Left lobe of liver (tissue), 2 donors: Measurements from ENCODE around the gene RASSF8. TPM values are rescaled to one million over a fixed set of nuclear protein-coding genes. Genes with fewer than 3 reads are reported as not detected.

Source experiments
- ATAC-seq: fragments of 200-7000 bp; cut with Tn5 transposase; one replicate; pipeline ENCODE4 v1.9.1; 2020; ENCODE audit warnings: mild to moderate bottlenecking, moderate library complexity
- DNase-seq: peaks from one replicate; pipeline ENCODE4 v3.0.0-alpha.2; 2020; ENCODE audit warnings: low spot score
- total RNA-seq: library from RNA; stranded (reverse); gene quantifications from one replicate; pipeline ENCODE4 v1.2.1, GENCODE V29; 2021
- donor health status: DM: no; HTN: no; CAD: no; lungs with moderate emphysema.
- donor health status: DM: no; HTN: yes; CAD: no.

The RASSF8 gene
- total RNA-seq: 9.0 TPM

DNA sequence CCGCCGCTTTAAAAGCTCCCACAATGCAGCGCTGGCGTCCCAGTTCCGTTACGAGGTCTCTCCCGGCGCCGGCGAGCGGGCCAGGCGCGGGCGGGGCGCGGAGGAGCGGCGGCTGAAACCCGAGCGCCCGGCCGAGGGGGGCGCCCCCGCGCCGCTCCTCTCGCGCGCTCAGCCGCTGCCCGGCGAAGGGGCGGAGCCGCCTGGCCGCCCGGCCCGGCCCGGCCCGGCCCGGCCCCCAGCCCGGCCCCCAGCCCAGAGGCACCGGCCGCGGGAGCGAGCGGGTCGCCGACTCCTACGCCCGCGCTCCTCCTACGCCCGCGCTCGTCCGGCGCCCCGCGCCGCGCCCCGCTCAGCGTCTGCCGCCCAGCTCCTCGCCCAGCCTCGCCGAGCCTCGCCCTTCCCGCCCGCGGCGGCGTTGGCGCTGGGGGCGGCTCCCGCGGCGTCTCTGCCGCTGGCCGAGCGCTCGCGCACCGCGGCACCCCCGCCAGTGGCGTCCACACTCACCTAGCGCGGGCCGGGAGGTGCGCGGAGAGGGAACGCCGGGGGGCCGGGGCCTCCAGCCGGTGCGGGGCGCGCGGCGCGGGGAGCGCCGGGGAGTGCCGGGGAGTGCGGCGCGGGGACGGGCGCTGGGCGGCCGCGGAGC is at the start of gene RASSF8:
Gene RASSF8 (plus strand): TSS at position 255 of the 643 bp plus-strand sequence. CDS start 96,662 bp downstream, outside the sequence.
- ATAC-seq: peak; percentile 92
- peak; percentile 84 for DNase-seq

DNA sequence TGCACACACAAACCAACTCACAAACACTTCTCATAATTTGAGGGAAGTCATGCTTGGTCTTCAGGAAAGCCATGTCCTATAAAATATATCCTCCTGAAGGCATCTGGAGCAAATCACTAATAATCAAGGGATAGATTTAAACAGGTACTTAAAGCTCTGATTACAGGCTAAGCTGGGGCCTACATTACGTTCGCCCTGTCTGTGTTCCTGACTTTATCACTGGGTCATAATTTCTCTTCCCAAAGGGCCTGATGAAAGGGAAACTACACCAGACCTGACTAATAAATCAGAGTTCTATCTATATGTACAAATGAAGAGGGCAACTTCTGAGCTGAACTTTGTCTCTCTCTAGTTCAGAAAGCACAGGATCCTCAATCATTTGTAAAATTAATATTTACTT is 43.9 kb upstream of the RASSF8 start:
- DNase-seq: no peak
- ATAC-seq: no peak

- no peak for DNase-seq
- no peak for ATAC-seq
Observed at GRCh38 chr12:25924491-25925001, 33.9 kb upstream of the RASSF8 start.

GRCh38 chr12:25925064-25925463 is 33.4 kb upstream of the RASSF8 start:
- DNase-seq (no peak), ATAC-seq (no peak)

GRCh38 chr12:25926536-25926935 is 31.9 kb upstream of the RASSF8 start:
- no peak for ATAC-seq
- DNase-seq: no peak

DNA sequence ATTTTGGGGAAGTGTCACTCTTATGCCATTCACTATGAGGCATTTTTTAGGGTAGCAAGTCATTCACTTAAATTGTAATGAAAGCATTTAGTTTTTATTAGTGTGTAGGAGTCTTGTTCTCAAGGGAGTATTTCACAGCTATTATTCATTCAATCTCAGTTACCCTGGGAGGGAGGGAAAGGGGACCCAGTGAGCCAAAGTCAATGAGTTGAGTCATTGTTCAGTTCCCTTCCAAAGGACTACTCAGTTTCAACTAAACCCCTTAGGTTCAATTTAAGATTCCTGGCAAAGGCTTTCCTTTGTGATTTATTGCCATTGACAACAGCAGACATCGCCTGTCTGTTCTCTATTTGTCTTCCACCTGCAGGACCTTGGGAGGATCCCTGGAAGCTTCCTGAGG is 29.3 kb upstream of the RASSF8 start:
- DNase-seq: no peak
- no peak for ATAC-seq

GRCh38 chr12:25932971-25933370 is 25.5 kb upstream of the RASSF8 start:
- DNase-seq (no peak), ATAC-seq (no peak)

DNA sequence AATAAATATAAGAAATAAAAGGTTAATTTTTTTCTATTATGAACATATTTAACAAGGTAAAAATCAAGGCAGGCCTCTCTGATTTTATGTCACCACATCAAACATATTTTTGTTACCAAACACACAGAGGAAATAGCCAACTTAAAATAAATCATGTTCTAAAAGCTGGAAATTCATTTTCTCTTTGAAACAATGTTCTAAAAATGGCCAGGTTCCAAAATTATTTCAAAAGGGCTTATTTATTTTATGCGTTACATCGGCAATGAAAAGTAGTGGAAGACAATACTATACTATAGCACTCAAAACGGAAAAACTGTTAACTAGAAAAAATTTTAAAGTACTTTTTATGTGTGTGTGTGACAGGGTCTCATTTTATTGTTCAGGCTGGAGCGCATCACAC is 24.0 kb upstream of the RASSF8 start:
- ATAC-seq: no peak
- no peak for DNase-seq

DNA sequence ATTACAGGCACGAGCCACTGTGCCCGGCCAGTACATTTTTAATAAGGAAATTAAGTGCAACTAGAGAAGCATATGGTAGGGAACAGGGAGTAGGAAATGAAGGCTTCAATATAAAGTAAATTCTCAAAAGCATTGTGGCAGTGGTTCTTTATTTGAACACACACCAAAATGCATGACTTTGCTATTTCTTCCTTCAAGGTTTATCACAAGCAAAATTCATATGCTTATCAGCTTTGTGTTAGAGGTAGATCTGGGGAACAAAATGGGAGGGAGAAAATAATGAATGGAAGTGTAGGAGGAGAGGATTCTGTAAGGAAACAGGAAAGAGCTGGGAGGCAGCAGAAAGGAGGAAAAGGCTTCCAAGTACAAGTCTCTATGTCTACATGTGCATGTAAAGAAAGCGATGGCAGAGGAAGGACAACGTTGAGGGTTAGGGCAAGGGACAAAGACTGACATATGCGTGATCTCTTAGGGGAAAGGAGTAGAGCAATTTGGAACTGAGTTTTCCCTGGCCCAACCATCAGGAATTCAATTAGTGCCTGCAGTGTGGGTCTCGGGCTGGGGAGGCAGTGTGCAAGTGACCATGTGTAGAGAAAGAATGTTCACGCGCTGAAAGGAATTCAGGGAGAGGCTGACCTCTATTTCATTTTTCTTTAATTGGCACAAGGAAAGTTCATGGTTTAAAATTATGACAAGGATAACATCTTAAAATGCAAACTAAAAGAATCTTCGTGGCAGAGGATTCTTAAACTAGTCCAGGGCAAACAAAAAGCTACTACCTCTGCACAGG is 22.9 kb upstream of the RASSF8 start:
- ATAC-seq (no peak), DNase-seq (no peak)

DNA sequence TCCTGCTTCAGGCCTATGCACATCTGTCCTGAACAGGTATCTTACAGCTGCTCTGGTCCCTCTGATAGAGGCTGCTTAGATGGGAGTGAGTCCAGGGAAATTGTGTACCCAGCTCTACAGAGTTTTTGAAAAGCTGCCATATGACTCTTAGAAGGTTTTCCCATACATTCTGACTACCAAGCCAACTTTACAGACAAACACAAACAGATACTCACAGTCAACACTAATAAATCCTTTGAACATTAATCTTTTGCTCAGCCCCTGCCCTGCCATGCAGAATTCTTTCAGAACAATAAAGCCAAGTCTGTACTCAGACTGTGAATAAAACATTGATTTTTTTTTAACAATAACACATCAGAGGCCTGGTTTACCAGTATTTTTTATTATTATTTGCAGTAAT is 21.4 kb upstream of the RASSF8 start:
- DNase-seq (no peak), ATAC-seq (no peak)

DNA sequence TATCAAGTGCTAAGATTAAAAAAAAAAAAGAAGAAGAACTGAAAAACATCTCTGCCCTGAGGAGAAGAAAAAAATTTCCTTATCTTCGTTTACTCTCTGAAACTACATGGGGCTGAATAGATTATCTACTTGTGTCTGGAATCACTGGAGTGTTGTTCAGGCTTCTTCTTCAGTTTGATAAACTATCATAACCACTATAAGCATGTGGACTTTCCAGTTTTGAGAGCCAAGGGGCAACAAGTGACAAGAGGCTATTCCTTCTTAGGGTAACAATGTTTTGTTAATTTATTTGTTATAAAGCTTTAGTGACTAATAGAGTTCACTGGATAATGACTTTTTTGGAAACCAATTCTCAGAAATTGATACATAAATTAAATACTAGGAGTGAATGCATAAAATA is 19.9 kb upstream of the RASSF8 start:
- no peak for DNase-seq
- ATAC-seq: no peak

DNA sequence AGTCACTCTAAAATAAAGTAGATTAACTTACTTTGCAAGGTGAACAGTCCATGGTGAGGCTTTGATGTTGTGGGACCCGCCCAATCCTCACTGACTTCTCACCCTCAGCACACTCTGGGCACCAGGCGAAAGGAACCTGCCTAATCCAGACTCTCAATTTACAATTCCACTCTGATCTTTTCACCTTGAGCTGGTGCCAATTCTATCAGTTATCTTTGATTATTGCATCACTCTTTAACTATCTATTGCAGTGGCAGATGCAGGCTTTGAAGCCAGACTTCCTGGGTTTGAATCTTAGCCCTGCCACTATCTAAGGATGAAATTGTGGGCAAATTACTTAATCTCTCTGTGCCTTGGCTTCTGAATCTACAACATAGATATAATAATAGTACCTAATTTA is 18.9 kb upstream of the RASSF8 start:
- ATAC-seq (peak; percentile 15), DNase-seq (no peak)

DNA sequence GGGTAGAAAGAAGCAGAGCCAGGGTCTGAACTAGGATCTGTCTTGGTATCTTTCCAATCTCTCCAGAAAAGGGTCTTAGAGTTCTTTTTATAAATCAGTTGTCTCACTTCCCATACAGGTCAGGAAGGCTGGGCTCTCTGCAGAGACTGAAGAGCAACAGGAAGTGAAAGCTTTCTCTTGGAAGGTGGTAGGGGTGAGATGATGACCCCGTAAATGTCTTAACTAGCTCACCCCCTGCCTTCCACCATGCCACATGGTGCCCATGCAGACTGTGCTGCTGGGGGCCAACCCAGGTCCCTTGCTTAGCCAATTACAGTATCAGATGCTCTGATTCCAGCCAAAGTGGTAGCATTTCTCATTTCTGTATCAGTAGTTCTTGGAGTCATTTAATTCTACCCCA is 17.6 kb upstream of the RASSF8 start:
- DNase-seq (no peak), ATAC-seq (no peak)

DNA sequence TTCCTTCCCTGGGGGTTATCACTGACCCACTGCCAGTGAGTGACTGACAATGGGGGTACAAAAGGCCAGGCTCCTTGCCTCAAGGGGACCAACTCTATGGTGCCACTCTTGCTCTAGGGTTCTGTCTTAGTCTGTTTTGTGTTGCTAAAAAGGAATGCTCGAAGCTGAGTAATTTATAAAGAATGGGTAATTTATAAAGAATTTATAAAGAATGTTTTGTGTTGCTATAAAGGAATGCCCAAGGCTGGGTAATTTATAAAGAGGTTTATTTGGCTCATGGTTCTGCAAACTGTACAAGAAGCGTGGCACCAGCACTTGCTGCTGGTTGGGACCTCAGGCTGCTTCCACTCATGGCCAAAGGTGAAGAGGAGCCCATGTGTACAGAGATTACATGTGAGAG is 15.8 kb upstream of the RASSF8 start:
- no peak for ATAC-seq
- no peak for DNase-seq

- DNase-seq: no peak
- ATAC-seq: no peak
Observed at GRCh38 chr12:25943940-25944339, 14.5 kb upstream of the RASSF8 start.

DNA sequence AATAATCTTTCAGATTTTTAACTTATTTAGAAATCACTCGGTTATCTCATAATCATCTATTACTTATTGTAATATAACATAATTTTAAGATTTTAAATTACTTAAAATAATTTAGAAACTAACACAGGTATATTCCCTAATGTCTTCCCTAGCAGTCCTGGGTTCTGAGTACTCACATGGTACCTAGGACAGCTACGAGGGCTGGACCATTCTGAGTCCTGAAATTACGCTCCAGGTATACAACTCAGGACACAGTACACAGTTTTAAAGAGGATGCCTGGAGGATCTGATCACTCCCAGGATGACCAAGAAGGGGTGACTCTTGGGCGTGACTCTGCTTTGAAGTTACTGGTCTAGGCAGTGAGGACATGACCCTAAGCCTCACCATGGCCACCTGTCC is 9.1 kb upstream of the RASSF8 start:
- ATAC-seq: no peak

DNA sequence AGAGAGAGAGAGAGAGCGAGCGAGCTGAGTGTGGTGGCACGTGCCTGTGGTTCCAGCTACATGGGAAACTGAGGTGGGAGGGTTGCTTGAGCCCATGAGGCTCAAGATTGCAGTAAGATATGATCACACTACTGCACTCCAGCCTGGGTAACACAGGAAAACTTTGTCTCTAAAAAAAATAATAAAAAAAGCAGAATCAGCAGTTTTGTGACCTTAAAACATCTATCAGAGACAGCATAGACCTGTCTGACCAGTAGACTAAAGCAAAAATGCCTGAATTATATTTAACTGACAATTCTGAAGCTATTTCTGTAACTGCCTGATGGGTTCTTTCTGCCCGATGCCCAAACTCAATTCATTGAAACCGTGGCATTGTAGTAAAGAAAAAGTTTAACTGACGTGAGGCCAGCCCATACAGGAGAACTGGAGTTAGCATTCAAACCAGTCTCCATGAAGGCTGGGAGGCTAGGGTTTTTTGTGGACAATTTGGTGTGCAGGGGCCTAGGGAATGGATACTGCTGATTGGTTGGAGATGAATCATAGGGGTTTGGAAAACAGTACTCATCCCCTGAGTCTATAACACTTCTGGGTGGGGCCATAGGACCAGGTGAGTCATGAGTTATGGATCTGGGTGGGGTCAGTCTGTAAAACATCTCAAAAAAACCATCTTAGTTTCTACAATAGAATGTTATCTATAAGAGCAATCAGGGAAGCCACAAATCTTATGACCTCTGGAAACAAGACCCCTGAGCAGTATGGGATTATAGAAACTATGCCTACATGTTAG is 8.0 kb upstream of the RASSF8 start:
- DNase-seq (no peak), ATAC-seq (no peak)

More for the DNA sequence above, 9.1 kb upstream of the RASSF8 start:
- no peak for DNase-seq

GRCh38 chr12:25957793-25958427 is 572 bp upstream of the RASSF8 start:
- ATAC-seq (peak; percentile 50), DNase-seq (no peak)

DNA sequence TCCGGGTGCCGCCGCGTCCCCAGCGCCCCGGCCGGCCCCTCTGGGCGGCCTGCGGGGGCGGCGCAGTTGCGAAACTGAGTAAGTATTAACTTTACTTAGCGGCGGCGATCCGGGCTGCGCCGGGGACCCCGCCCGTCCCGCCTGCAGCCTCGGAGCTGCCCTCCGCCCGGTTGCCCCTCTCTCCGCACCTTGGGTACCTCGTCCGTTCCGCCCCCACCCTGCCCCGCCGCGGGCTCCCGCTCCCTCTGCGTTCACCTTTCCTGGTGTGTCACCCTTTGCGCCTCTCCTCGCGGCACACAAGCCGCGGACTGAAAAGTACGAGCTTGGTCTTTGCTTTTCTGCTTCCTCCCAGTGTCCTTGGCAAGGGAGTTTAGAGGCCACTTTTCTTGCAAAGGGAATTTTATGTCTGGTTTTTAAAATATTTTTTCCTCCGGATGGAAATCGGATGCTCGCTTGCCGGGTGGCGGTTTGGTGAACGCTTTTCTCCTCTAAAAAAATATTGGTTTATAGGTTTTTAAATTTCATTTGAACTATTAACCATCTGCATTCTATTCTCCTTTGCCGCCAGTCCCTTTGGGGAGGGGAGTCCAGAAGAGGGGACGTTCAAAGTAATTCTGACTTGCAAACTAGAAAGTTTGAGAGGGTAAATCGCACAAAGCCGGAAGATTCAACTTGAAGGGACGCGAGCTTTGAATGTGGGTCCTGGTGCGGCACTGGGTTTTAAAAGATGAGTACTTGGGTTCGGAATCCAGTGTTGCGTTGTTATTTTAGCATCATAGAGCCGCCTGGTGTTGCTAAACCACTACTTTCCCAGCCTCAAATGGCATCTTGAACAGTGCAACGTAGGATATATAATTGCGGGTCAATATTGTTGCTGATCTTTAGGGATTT is 834 bp downstream of the RASSF8 start:
- ATAC-seq (peak; percentile 61), DNase-seq (peak; percentile 75)

DNA sequence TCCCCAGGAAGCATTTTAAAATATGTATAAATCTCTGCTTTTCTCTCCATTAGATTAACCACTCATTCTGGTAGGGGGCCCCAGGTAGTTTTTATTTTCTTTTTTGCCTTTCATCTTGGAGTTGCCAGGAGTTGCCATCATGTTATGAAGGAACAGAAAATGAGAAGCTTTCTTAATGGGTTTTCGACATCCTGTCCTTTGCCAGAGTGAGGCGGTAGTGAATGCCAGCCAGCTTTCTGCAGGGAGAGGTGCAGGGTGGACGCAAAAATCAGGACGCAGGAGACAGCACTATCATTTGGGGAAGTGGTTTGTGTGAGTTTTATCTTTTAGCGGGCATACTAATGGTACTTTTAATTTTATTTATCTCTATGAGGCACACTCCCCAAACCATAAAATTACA is 1.7 kb downstream of the RASSF8 start:
- DNase-seq (no peak), ATAC-seq (no peak)
